ENCODE data around the gene FNDC5.

Gene FNDC5

GRCh38 chr1:32858136-32858535, 12.6 kb downstream of the FNDC5 start:
- H2BK120ac ChIP-seq (ENCODE audit: low read depth, low read length), result no peak overlapping the region
- H3K4me2 ChIP-seq (ENCODE audit: low read length), result no peak overlapping the region
- no peak overlapping the region for H3K4me3 ChIP-seq (ENCODE audit: low read length)
- H2AK5ac ChIP-seq (ENCODE audit: low read length), result no peak overlapping the region
- H3K18ac ChIP-seq (ENCODE audit: low read length), result no peak overlapping the region
- H4K8ac ChIP-seq (ENCODE audit: low read depth, low read length), result no peak overlapping the region
- WGBS (ENCODE audit: extremely low coverage, insufficient coverage, low lambda C conversion rate), result no CpG with 5 or more reads among the region's 2 CpGs
- DNase-seq, result no peak
- no peak overlapping the region for H2BK5ac ChIP-seq (ENCODE audit: low read length)
- no peak overlapping the region for H2BK15ac ChIP-seq (replicated peaks; ENCODE audit: low read depth)
- no peaks in the 10 kb centered on the region for H3K79me2 ChIP-seq (ENCODE audit: control insufficient read depth, insufficient read depth, low read length)
- H3K23ac ChIP-seq (ENCODE audit: low read length), result no peak overlapping the region
- no peak overlapping the region for H4K5ac ChIP-seq (ENCODE audit: low read length)
- H3K9ac ChIP-seq (ENCODE audit: low read length), result no peak overlapping the region
- no peaks in the 10 kb centered on the region for H3K36me3 ChIP-seq (ENCODE audit: control insufficient read depth, insufficient read depth, low read length)
- H3K79me1 ChIP-seq (ENCODE audit: low read length), result no peaks in the 10 kb centered on the region
- H3K4me1 ChIP-seq (ENCODE audit: control insufficient read depth, low read depth, low read length), result no peaks in the 10 kb centered on the region
- H3K4ac ChIP-seq (ENCODE audit: low read depth, low read length), result no peak overlapping the region
- no peaks in the 10 kb centered on the region for H3K27me3 ChIP-seq (ENCODE audit: insufficient read depth, low read length, poor library complexity)
- no peak overlapping the region for H3K56ac ChIP-seq (ENCODE audit: low read length)
- H3K27ac ChIP-seq (ENCODE audit: low read depth, low read length), result no peak overlapping the region

- H3K36me3 ChIP-seq (ENCODE audit: control insufficient read depth, insufficient read depth, low read length), result peaks cover 1% of the 10 kb centered on the region
- H3K56ac ChIP-seq (ENCODE audit: low read length), result no peak overlapping the region
- H3K4ac ChIP-seq (ENCODE audit: low read depth, low read length), result no peak overlapping the region
- H3K4me3 ChIP-seq (ENCODE audit: low read length), result no peak overlapping the region
- H3K23ac ChIP-seq (ENCODE audit: low read length), result no peak overlapping the region
- no peak overlapping the region for H2BK120ac ChIP-seq (ENCODE audit: low read depth, low read length)
- no peak overlapping the region for H3K18ac ChIP-seq (ENCODE audit: low read length)
- no peaks in the 10 kb centered on the region for H3K79me2 ChIP-seq (ENCODE audit: control insufficient read depth, insufficient read depth, low read length)
- H3K27ac ChIP-seq (ENCODE audit: low read depth, low read length), result no peak overlapping the region
- no peaks in the 10 kb centered on the region for H3K79me1 ChIP-seq (ENCODE audit: low read length)
- H3K27me3 ChIP-seq (ENCODE audit: insufficient read depth, low read length, poor library complexity), result no peaks in the 10 kb centered on the region
- no peak overlapping the region for H3K4me2 ChIP-seq (ENCODE audit: low read length)
- H2BK5ac ChIP-seq (ENCODE audit: low read length), result no peak overlapping the region
- H4K8ac ChIP-seq (ENCODE audit: low read depth, low read length), result no peak overlapping the region
- H2BK15ac ChIP-seq (replicated peaks; ENCODE audit: low read depth), result no peak overlapping the region
- no peak overlapping the region for H2AK5ac ChIP-seq (ENCODE audit: low read length)
- WGBS (ENCODE audit: extremely low coverage, insufficient coverage, low lambda C conversion rate), result no CpG with 5 or more reads among the region's 13 CpGs
- DNase-seq, result no peak
- no peak overlapping the region for H3K9ac ChIP-seq (ENCODE audit: low read length)
- no peak overlapping the region for H4K5ac ChIP-seq (ENCODE audit: low read length)
- no peaks in the 10 kb centered on the region for H3K4me1 ChIP-seq (ENCODE audit: control insufficient read depth, low read depth, low read length)
These were observed 14.7 kb downstream of the FNDC5 start for GRCh38 chr1:32855861-32856617.

- no peak overlapping the region for H3K18ac ChIP-seq (ENCODE audit: low read length)
- no peak overlapping the region for H3K4me3 ChIP-seq (ENCODE audit: low read length)
- H4K8ac ChIP-seq (ENCODE audit: low read depth, low read length), result no peak overlapping the region
- no peaks in the 10 kb centered on the region for H3K27me3 ChIP-seq (ENCODE audit: insufficient read depth, low read length, poor library complexity)
- no peak overlapping the region for H3K9ac ChIP-seq (ENCODE audit: low read length)
- no peak overlapping the region for H4K5ac ChIP-seq (ENCODE audit: low read length)
- no peaks in the 10 kb centered on the region for H3K79me1 ChIP-seq (ENCODE audit: low read length)
- H3K27ac ChIP-seq (ENCODE audit: low read depth, low read length), result no peak overlapping the region
- no peak overlapping the region for H2AK5ac ChIP-seq (ENCODE audit: low read length)
- H3K36me3 ChIP-seq (ENCODE audit: control insufficient read depth, insufficient read depth, low read length), result peaks cover 1% of the 10 kb centered on the region
- no peak overlapping the region for H2BK15ac ChIP-seq (replicated peaks; ENCODE audit: low read depth)
- no peak for DNase-seq
- H3K4me2 ChIP-seq (ENCODE audit: low read length), result no peak overlapping the region
- H3K4me1 ChIP-seq (ENCODE audit: control insufficient read depth, low read depth, low read length), result peaks cover 2% of the 10 kb centered on the region
- no CpG with 5 or more reads among the region's 2 CpGs for WGBS (ENCODE audit: extremely low coverage, insufficient coverage, low lambda C conversion rate)
- H3K79me2 ChIP-seq (ENCODE audit: control insufficient read depth, insufficient read depth, low read length), result no peaks in the 10 kb centered on the region
- no peak overlapping the region for H2BK5ac ChIP-seq (ENCODE audit: low read length)
- H3K4ac ChIP-seq (ENCODE audit: low read depth, low read length), result no peak overlapping the region
- H3K56ac ChIP-seq (ENCODE audit: low read length), result no peak overlapping the region
- no peak overlapping the region for H3K23ac ChIP-seq (ENCODE audit: low read length)
- no peak overlapping the region for H2BK120ac ChIP-seq (ENCODE audit: low read depth, low read length)
These were observed 22.2 kb downstream of the FNDC5 start for GRCh38 chr1:32848354-32849063.

- no peak overlapping the region for H3K9ac ChIP-seq (ENCODE audit: low read length)
These were observed 38.8 kb downstream of the FNDC5 start for GRCh38 chr1:32831878-32832277.

GRCh38 chr1:32830092-32830852, 40.4 kb downstream of the FNDC5 start:
- no peak overlapping the region for H4K8ac ChIP-seq (ENCODE audit: low read depth, low read length)
- H3K23ac ChIP-seq (ENCODE audit: low read length), result no peak overlapping the region
- no peaks in the 10 kb centered on the region for H3K79me2 ChIP-seq (ENCODE audit: control insufficient read depth, insufficient read depth, low read length)
- no peak overlapping the region for H3K56ac ChIP-seq (ENCODE audit: low read length)
- WGBS (ENCODE audit: extremely low coverage, insufficient coverage, low lambda C conversion rate), result no CpG with 5 or more reads among the region's 6 CpGs
- no peak overlapping the region for H2BK120ac ChIP-seq (ENCODE audit: low read depth, low read length)
- no peak overlapping the region for H3K4me3 ChIP-seq (ENCODE audit: low read length)
- H3K4me1 ChIP-seq (ENCODE audit: control insufficient read depth, low read depth, low read length), result no peaks in the 10 kb centered on the region
- H3K4me2 ChIP-seq (ENCODE audit: low read length), result no peak overlapping the region
- H3K9ac ChIP-seq (ENCODE audit: low read length), result no peak overlapping the region
- DNase-seq, result no peak
- no peak overlapping the region for H2AK5ac ChIP-seq (ENCODE audit: low read length)
- no peak overlapping the region for H2BK5ac ChIP-seq (ENCODE audit: low read length)
- no peak overlapping the region for H3K27ac ChIP-seq (ENCODE audit: low read depth, low read length)
- no peak overlapping the region for H3K4ac ChIP-seq (ENCODE audit: low read depth, low read length)
- no peaks in the 10 kb centered on the region for H3K79me1 ChIP-seq (ENCODE audit: low read length)
- no peak overlapping the region for H3K18ac ChIP-seq (ENCODE audit: low read length)
- H2BK15ac ChIP-seq (replicated peaks; ENCODE audit: low read depth), result no peak overlapping the region
- no peaks in the 10 kb centered on the region for H3K27me3 ChIP-seq (ENCODE audit: insufficient read depth, low read length, poor library complexity)
- no peak overlapping the region for H4K5ac ChIP-seq (ENCODE audit: low read length)
- H3K36me3 ChIP-seq (ENCODE audit: control insufficient read depth, insufficient read depth, low read length), result peaks cover 7% of the 10 kb centered on the region

More at GRCh38 chr1:32831878-32832277, 38.8 kb downstream of the FNDC5 start:
- H3K4me1 ChIP-seq (ENCODE audit: control insufficient read depth, low read depth, low read length), result no peaks in the 10 kb centered on the region
- H3K4ac ChIP-seq (ENCODE audit: low read depth, low read length), result no peak overlapping the region
- no peaks in the 10 kb centered on the region for H3K79me2 ChIP-seq (ENCODE audit: control insufficient read depth, insufficient read depth, low read length)
- H2BK15ac ChIP-seq (replicated peaks; ENCODE audit: low read depth), result no peak overlapping the region
- no peaks in the 10 kb centered on the region for H3K79me1 ChIP-seq (ENCODE audit: low read length)
- no peak overlapping the region for H3K27ac ChIP-seq (ENCODE audit: low read depth, low read length)
- no peak overlapping the region for H2BK120ac ChIP-seq (ENCODE audit: low read depth, low read length)
- no peak overlapping the region for H3K23ac ChIP-seq (ENCODE audit: low read length)
- H2AK5ac ChIP-seq (ENCODE audit: low read length), result no peak overlapping the region
- H3K56ac ChIP-seq (ENCODE audit: low read length), result no peak overlapping the region
- WGBS (ENCODE audit: extremely low coverage, insufficient coverage, low lambda C conversion rate), result no CpG with 5 or more reads among the region's 1 CpG
- no peak overlapping the region for H4K5ac ChIP-seq (ENCODE audit: low read length)
- no peak overlapping the region for H3K18ac ChIP-seq (ENCODE audit: low read length)
- no peak overlapping the region for H3K4me2 ChIP-seq (ENCODE audit: low read length)
- DNase-seq, result no peak
- H3K4me3 ChIP-seq (ENCODE audit: low read length), result no peak overlapping the region
- H4K8ac ChIP-seq (ENCODE audit: low read depth, low read length), result no peak overlapping the region
- H2BK5ac ChIP-seq (ENCODE audit: low read length), result no peak overlapping the region
- no peaks in the 10 kb centered on the region for H3K36me3 ChIP-seq (ENCODE audit: control insufficient read depth, insufficient read depth, low read length)
- H3K27me3 ChIP-seq (ENCODE audit: insufficient read depth, low read length, poor library complexity), result no peaks in the 10 kb centered on the region

Measured in mesendoderm (in vitro differentiated cells).